Embryonic facial prominence (tissue), 1 donor: Measurements from ENCODE around the gene PIK3R4.

Source experiments
- DNase-seq: peaks from one replicate; pipeline ENCODE4 v3.0.0-alpha.2; 2016; ENCODE audit errors: extremely low spot score

PIK3R4 gene

GRCh38 chr3:130746246-130747039 is at the start of gene PIK3R4:
PIK3R4 (minus strand) TSS chr3:130746829; CDS start chr3:130745218, 1,611 bp downstream.
- peak; percentile 98 for DNase-seq

- no peak for DNase-seq
Observed at GRCh38 chr3:130795396-130795795, 48.8 kb upstream of the PIK3R4 start.

GRCh38 chr3:130792246-130792645 is 45.6 kb upstream of the PIK3R4 start:
- DNase-seq, result no peak

GRCh38 chr3:130789782-130790322 is 43.2 kb upstream of the PIK3R4 start:
- DNase-seq, result no peak

- DNase-seq, result no peak
Observed at GRCh38 chr3:130787422-130788068, 40.9 kb upstream of the PIK3R4 start.

GRCh38 chr3:130786306-130786705 is 39.7 kb upstream of the PIK3R4 start:
- DNase-seq, result no peak

GRCh38 chr3:130783629-130784028 is 37.0 kb upstream of the PIK3R4 start:
- no peak for DNase-seq

GRCh38 chr3:130779486-130779885 is 32.9 kb upstream of the PIK3R4 start:
- no peak for DNase-seq

GRCh38 chr3:130779031-130779430 is 32.4 kb upstream of the PIK3R4 start:
- no peak for DNase-seq

GRCh38 chr3:130773366-130773765 is 26.7 kb upstream of the PIK3R4 start:
- no peak for DNase-seq

- DNase-seq, result no peak
Observed at GRCh38 chr3:130772129-130772528, 25.5 kb upstream of the PIK3R4 start.

GRCh38 chr3:130770644-130771043 is 24.0 kb upstream of the PIK3R4 start:
- no peak for DNase-seq

- no peak for DNase-seq
Observed at GRCh38 chr3:130761730-130762311, 15.2 kb upstream of the PIK3R4 start.

GRCh38 chr3:130760922-130761321 is 14.3 kb upstream of the PIK3R4 start:
- DNase-seq, result no peak

- DNase-seq, result peak; percentile 53
Observed at GRCh38 chr3:130759692-130760338, 13.2 kb upstream of the PIK3R4 start.

GRCh38 chr3:130758624-130759369 is 12.2 kb upstream of the PIK3R4 start:
- DNase-seq, result no peak

GRCh38 chr3:130757611-130758150 is 11.1 kb upstream of the PIK3R4 start:
- no peak for DNase-seq

GRCh38 chr3:130755666-130756065 is 9.0 kb upstream of the PIK3R4 start:
- no peak for DNase-seq

- DNase-seq, result no peak
Observed at GRCh38 chr3:130748981-130749380, 2.4 kb upstream of the PIK3R4 start.

- no peak for DNase-seq
Observed at GRCh38 chr3:130748467-130748861, 1.8 kb upstream of the PIK3R4 start.

GRCh38 chr3:130743354-130743753 is 3.3 kb downstream of the PIK3R4 start:
- no peak for DNase-seq
